Measurements from ENCODE around the gene ACAA2.
"Not testable (repeated sequence)": the region's sequence is repeated elsewhere in the genome, so short reads cannot be mapped to it uniquely, and the experiment has no call there.

The ACAA2 gene

DNA sequence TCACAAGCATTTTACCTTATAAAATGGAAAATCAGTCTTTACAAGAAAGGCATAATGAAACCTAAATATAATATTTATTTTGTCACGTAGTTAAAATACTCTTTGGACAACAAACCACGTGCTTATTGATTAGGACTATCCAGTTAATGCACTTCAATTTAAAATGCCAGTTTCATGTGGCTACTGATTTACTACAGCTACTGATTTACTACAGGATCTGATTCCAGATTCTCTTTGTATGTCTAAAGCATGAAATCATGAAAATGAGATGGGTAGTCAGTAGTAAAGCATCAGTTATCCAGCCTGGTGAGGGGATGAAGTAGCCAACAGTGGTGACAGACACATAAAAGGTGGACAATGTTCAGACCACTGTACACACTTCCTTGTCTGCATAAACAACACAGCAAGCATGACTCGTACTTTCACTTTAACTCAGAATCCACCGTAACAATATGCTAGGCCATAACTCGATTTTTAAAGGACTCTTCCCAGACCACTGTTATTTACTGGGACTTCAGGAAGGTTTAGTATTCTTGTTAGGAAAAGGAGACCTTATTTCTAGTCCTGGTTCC lies 24.9 kb downstream of the ACAA2 start:
- Histone ChIP-seq H3K9me3 (ENCODE audit: control insufficient read depth, insufficient read depth, low read length) (no peaks in the 10 kb centered on the region), H3K27me3 (ENCODE audit: control insufficient read depth, low read length) (no peaks in the 10 kb centered on the region), H3K4me2 (ENCODE audit: low read length) (no peak overlapping the region), H3K36me3 (ENCODE audit: control insufficient read depth, low read length) (peaks cover 57% of the 10 kb centered on the region), H3K79me2 (ENCODE audit: control insufficient read depth, low read length) (no peaks in the 10 kb centered on the region), H3F3A (ENCODE audit: control insufficient read depth, insufficient read depth) (no peaks in the 10 kb centered on the region), H3K4me1 (ENCODE audit: control insufficient read depth, low read length) (no peaks in the 10 kb centered on the region), H3K4me3 (ENCODE audit: low read length) (no peak overlapping the region), H3K27ac (ENCODE audit: low read depth, low read length) (no peak overlapping the region), H4K20me1 (ENCODE audit: control insufficient read depth, insufficient read depth, low read depth, low read length) (no peaks in the 10 kb centered on the region), H3K9me2 (replicated peaks; ENCODE audit: control insufficient read depth, low read length) (no peaks in the 10 kb centered on the region)
- no peak for TF ChIP-seq EZH2phosphoT487 (IDR thresholded peaks at IDR 0.05; ENCODE audit: borderline replicate concordance, low read length)
- TF ChIP-seq, protein P1, sequence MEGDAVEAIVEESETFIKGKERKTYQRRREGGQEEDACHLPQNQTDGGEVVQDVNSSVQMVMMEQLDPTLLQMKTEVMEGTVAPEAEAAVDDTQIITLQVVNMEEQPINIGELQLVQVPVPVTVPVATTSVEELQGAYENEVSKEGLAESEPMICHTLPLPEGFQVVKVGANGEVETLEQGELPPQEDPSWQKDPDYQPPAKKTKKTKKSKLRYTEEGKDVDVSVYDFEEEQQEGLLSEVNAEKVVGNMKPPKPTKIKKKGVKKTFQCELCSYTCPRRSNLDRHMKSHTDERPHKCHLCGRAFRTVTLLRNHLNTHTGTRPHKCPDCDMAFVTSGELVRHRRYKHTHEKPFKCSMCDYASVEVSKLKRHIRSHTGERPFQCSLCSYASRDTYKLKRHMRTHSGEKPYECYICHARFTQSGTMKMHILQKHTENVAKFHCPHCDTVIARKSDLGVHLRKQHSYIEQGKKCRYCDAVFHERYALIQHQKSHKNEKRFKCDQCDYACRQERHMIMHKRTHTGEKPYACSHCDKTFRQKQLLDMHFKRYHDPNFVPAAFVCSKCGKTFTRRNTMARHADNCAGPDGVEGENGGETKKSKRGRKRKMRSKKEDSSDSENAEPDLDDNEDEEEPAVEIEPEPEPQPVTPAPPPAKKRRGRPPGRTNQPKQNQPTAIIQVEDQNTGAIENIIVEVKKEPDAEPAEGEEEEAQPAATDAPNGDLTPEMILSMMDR (IDR thresholded peaks at IDR 0.05; ENCODE audit: low read depth, low read length, poor library complexity, severe bottlenecking), result no peak

DNA sequence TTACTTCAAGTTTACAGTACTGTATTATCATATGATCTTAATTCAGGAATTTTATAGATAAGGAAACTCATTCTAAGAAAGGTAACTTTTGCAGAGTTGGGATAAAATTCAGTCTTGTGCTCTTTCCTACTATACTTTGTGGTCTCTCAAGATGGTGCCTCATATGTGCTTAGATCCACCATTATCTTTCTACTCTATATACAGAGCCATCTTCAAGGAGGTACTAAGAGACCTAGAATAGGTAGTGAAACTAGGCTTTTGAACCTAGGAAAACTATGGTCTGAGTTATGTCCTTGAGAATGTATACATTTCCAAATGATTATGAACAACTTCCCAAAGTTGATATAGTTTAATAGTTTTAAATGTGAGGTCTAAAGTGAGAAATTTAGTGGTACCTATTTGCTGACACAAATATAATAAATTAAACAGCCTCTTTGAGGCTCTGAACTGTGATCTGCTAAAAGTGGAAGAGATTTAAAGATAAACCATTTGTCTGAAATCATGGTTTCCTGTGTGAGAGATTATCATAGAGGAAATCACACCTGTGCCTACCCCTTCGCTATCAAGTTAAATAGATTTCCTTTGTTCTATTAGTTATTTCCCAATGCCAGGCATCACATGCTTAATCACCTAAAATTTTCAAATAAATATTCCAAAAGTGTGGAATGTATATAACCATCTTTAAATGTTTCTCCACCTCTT lies 27.2 kb downstream of the ACAA2 start:
- no peaks in the 10 kb centered on the region for H3F3A ChIP-seq (ENCODE audit: control insufficient read depth, insufficient read depth)
- no peaks in the 10 kb centered on the region for H4K20me1 ChIP-seq (ENCODE audit: control insufficient read depth, insufficient read depth, low read depth, low read length)
- H3K4me1 ChIP-seq (ENCODE audit: control insufficient read depth, low read length), result no peaks in the 10 kb centered on the region
- H3K9me3 ChIP-seq (ENCODE audit: control insufficient read depth, insufficient read depth, low read length), result no peaks in the 10 kb centered on the region
- no peak overlapping the region for H3K4me3 ChIP-seq (ENCODE audit: low read length)
- H3K4me2 ChIP-seq (ENCODE audit: low read length), result no peak overlapping the region
- TF ChIP-seq, protein P1 (IDR thresholded peaks at IDR 0.05; ENCODE audit: low read depth, low read length, poor library complexity, severe bottlenecking), result no peak
- no peak for TF ChIP-seq EZH2phosphoT487 (IDR thresholded peaks at IDR 0.05; ENCODE audit: borderline replicate concordance, low read length)
- H3K27me3 ChIP-seq (ENCODE audit: control insufficient read depth, low read length), result no peaks in the 10 kb centered on the region
- H3K27ac ChIP-seq (ENCODE audit: low read depth, low read length), result no peak overlapping the region
- peaks cover 47% of the 10 kb centered on the region for H3K36me3 ChIP-seq (ENCODE audit: control insufficient read depth, low read length)
- no peaks in the 10 kb centered on the region for H3K79me2 ChIP-seq (ENCODE audit: control insufficient read depth, low read length)
- H3K9me2 ChIP-seq (replicated peaks; ENCODE audit: control insufficient read depth, low read length), result no peaks in the 10 kb centered on the region

GRCh38 chr18:49784427-49785185 lies 28.7 kb downstream of the ACAA2 start:
- H3K4me2 ChIP-seq (ENCODE audit: low read length), result no peak overlapping the region
- no peaks in the 10 kb centered on the region for H3F3A ChIP-seq (ENCODE audit: control insufficient read depth, insufficient read depth)
- no peaks in the 10 kb centered on the region for H3K9me2 ChIP-seq (replicated peaks; ENCODE audit: control insufficient read depth, low read length)
- no peak overlapping the region for H3K4me3 ChIP-seq (ENCODE audit: low read length)
- H4K20me1 ChIP-seq (ENCODE audit: control insufficient read depth, insufficient read depth, low read depth, low read length), result no peaks in the 10 kb centered on the region
- no peaks in the 10 kb centered on the region for H3K27me3 ChIP-seq (ENCODE audit: control insufficient read depth, low read length)
- H3K27ac ChIP-seq (ENCODE audit: low read depth, low read length), result no peak overlapping the region
- H3K36me3 ChIP-seq (ENCODE audit: control insufficient read depth, low read length), result peaks cover 33% of the 10 kb centered on the region
- no peaks in the 10 kb centered on the region for H3K4me1 ChIP-seq (ENCODE audit: control insufficient read depth, low read length)
- H3K79me2 ChIP-seq (ENCODE audit: control insufficient read depth, low read length), result no peaks in the 10 kb centered on the region
- TF ChIP-seq, protein P1 (IDR thresholded peaks at IDR 0.05; ENCODE audit: low read depth, low read length, poor library complexity, severe bottlenecking), result no peak
- no peak for TF ChIP-seq EZH2phosphoT487 (IDR thresholded peaks at IDR 0.05; ENCODE audit: borderline replicate concordance, low read length)
- no peaks in the 10 kb centered on the region for H3K9me3 ChIP-seq (ENCODE audit: control insufficient read depth, insufficient read depth, low read length)

GRCh38 chr18:49783631-49784030 lies 29.7 kb downstream of the ACAA2 start:
- peaks cover 30% of the 10 kb centered on the region for H3K36me3 ChIP-seq (ENCODE audit: control insufficient read depth, low read length)
- H3K27me3 ChIP-seq (ENCODE audit: control insufficient read depth, low read length); H3K4me3 ChIP-seq (ENCODE audit: low read length); H3K27ac ChIP-seq (ENCODE audit: low read depth, low read length); H3K9me2 ChIP-seq (replicated peaks; ENCODE audit: control insufficient read depth, low read length); H3K79me2 ChIP-seq (ENCODE audit: control insufficient read depth, low read length); H3K4me2 ChIP-seq (ENCODE audit: low read length); H3K4me1 ChIP-seq (ENCODE audit: control insufficient read depth, low read length); H3F3A ChIP-seq (ENCODE audit: control insufficient read depth, insufficient read depth); H3K9me3 ChIP-seq (ENCODE audit: control insufficient read depth, insufficient read depth, low read length); H4K20me1 ChIP-seq (ENCODE audit: control insufficient read depth, insufficient read depth, low read depth, low read length): not testable (repeated sequence)
